Activated CD8-positive, alpha-beta memory T cell treated with anti-CD3 and anti-CD28 coated beads for 48 hours (primary cell): ENCODE measurements around the gene PCNT.

Experiments used
- DNase-seq, 3 experiments: peaks; one replicate each; pipeline ENCODE4 v3.0.0-alpha.2; 2020; ENCODE audit warnings: low read depth in 2 of 3, low spot score in 2 of 3

PCNT gene, protein sequence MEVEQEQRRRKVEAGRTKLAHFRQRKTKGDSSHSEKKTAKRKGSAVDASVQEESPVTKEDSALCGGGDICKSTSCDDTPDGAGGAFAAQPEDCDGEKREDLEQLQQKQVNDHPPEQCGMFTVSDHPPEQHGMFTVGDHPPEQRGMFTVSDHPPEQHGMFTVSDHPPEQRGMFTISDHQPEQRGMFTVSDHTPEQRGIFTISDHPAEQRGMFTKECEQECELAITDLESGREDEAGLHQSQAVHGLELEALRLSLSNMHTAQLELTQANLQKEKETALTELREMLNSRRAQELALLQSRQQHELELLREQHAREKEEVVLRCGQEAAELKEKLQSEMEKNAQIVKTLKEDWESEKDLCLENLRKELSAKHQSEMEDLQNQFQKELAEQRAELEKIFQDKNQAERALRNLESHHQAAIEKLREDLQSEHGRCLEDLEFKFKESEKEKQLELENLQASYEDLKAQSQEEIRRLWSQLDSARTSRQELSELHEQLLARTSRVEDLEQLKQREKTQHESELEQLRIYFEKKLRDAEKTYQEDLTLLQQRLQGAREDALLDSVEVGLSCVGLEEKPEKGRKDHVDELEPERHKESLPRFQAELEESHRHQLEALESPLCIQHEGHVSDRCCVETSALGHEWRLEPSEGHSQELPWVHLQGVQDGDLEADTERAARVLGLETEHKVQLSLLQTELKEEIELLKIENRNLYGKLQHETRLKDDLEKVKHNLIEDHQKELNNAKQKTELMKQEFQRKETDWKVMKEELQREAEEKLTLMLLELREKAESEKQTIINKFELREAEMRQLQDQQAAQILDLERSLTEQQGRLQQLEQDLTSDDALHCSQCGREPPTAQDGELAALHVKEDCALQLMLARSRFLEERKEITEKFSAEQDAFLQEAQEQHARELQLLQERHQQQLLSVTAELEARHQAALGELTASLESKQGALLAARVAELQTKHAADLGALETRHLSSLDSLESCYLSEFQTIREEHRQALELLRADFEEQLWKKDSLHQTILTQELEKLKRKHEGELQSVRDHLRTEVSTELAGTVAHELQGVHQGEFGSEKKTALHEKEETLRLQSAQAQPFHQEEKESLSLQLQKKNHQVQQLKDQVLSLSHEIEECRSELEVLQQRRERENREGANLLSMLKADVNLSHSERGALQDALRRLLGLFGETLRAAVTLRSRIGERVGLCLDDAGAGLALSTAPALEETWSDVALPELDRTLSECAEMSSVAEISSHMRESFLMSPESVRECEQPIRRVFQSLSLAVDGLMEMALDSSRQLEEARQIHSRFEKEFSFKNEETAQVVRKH (N-terminal part only)

DNA sequence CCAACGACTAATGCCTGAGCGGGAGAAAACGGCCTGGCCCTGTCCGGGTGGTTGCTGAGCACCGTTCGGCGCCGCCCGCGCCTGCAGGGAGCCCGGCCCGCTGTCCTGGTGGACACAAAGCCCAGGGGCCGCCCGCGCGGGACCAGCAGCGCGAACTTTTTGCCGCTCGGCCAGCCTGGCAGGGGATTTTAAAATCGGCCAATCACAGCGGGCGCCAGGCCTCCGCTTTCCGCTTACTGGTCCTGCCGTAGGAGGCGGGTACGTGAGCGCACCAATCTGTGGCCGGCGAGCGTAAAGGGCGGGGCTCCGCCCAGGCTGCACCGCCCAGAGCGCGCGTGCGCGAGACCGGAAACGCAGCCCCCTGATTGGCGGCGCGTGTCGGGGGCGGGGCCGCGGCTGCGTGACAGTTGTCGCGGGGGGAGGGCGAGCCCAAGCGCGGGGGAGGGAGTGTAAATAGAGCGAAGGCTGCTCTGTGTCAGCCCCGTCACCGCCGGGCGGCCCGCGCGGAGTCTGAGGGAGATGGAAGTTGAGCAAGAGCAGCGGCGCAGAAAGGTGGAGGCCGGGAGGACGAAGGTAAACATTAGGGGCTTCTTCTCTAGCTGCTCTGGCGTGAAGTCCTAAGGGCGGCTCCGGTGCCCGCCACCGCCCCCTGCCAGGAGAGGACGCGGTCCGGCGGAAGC lies at the start of gene PCNT, which contains the start of gene C21orf58:
Gene PCNT, plus strand, starts transcription at position 447 of the 680 bp plus-strand sequence. Its CDS starts 73 bp downstream, at position 520.
Gene C21orf58, minus strand, starts transcription at position 161 of the 680 bp plus-strand sequence. CDS start 1,132 bp downstream, outside the sequence.
- peak; percentile 82 to 98 (median 96) for DNase-seq

DNA sequence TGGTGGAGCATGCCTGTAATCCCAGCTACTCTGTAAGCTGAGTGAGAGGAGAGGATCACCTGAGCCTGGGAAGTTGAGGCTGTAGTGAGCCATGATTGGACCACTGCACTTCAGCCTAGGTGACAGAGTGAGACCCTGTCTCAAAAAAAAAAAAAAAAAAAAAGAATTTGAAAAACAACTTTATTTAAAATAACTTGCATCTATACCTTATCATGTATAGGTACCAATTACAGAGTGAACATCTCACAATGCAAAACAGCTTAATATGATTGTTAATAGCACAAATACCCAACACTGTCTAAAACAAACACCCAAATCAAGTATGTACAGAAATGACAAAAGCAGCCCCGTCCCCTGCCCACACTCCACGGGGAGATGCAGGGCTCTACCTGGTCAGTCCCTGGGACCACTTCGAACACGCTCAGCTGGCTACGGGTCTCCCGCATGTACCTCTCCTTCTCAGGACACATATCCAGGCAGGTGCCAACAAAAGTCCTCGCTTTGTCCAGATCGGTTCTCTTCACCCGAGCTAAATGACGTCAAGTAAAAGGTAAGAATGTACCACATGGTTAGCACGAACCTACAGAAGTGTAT lies 49.1 kb upstream of the PCNT start:
- DNase-seq: no peak

DNA sequence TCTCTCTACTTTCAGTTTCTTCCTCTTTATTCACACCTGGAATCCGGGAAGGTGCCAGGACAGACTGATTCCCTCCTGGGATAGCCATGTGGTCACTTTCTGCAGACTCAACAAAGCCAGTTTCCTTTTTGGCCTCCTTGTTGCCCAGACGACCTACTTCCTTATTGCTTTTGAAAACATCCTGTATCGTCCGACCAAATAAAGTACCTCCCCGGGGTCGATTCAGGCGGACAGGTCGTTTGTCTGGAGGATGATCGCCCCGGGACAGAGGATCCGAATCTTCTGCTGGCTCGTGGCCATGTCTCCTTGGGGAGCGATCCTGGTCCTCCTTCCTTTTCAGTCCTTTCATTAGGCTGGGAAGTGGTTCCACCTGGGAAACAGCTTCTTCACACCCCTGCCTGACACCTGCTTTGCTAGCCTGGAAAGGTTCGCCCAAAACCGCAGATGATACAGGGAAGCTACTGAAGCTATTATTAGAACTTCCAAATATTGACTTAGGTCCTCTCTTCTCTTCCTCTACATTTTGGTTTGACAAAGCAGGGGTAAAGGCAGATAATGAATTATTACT lies 39.8 kb upstream of the PCNT start:
- DNase-seq: no peak

DNA sequence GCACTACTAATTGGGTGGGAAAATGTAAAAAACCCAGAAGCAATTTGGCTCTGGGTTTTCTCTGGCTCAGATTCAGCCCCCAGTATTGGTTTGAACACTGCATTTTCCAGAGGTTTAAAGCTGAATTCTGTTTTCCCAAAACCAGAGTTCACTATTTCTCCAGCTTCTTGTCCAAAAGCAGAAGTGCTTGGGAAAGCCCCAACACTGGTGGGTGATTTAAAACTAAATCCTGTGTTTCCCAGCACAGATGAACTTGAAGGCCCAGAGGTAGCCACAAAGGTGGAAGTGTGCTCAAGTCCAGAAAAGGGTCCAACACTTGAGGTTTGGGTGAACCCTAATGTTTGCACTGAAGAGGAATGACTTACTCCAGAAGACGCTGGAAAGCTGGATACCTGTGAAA lies 39.2 kb upstream of the PCNT start:
- DNase-seq: no peak

DNA sequence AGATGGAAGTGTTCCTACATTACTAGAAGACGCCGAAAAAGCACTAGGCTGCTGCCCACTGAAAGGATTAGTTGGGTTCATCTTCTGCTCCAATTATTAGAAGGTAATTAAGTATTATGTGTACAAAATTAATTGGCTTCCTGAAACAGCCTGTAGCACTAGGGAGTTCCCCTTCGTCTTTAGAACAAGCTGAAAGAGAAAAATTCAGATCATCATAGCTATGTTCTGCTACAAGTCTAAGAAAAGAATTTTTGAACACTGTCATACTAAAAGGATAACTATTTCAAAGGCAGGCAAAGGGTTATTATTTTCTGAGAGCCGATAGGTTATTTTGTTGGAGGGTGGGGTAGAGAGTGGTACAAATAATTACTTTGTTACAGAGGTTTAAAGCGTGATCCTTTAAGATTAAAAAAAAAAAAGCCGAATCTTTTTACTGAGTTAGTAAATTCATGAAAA lies 38.7 kb upstream of the PCNT start, which contains the start of gene MCM3AP:
Gene MCM3AP, minus strand, starts transcription at position 406 of the 456 bp plus-strand sequence. Its CDS starts 325 bp downstream, at position 81.
- no peak for DNase-seq

DNA sequence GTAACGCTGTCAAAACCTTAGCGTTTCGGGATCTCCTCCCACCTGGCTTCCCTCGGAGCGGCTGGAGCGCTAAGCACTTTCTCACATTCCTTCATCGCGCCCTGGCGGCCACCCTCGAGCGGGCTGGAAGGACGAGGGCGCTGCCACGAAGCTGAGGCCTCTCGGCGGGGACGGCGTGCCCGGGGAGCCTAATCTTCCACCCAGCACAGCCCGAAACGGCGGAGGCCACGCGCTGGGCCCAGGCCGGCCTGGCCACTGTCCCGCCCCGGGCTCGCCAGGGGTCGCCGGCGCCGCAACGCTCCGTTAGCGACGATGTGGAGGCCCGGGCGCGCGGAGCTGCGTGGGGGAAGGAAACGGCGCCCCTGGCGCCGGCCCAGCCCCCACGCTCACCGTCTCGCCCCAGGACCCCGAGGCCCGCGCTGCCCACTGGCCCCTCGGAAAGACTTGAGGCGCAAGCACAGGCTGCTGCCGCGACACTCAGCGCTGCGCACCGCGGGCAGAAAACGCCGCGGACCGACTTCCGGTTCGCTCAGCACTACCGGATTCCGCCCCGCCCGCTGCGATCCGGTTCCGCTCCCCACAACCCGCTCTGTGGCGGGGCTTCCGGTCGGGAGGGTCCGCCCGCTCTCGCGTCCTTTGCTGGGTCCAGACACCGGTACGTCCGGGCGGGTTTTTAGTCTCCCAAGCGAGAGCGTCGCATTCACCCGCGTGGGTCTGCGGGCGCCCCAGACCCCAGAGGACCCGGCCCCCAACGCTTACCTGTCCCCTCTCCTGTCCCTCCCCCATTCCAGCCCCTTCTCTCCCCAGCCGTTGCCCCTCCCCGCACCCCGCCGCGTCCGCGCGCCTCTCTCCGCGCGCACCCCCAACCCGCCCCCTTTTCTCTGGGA lies 38.0 kb upstream of the PCNT start, which contains the start of gene YBEY:
Gene YBEY, plus strand, starts transcription at position 582 of the 887 bp plus-strand sequence. CDS start 572 bp downstream, outside the sequence.
- peak; percentile 63 to 84 (median 76) for DNase-seq

DNA sequence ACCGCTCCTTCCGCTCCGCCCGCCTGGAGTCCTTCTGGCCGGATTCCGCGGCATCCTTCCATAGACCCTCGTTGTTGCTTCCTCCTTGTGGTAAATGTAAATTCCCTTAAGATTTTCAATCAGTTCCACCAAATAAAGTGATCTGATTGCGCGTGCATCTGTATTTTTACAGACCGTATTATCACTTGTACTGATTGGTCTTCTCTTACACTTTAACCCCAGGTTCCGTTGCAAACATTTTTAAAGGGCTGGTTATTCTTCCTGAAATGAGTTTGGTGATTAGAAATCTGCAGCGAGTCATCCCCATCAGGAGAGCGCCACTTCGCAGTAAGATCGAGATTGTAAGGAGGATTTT lies 37.3 kb upstream of the PCNT start:
- no peak for DNase-seq

DNA sequence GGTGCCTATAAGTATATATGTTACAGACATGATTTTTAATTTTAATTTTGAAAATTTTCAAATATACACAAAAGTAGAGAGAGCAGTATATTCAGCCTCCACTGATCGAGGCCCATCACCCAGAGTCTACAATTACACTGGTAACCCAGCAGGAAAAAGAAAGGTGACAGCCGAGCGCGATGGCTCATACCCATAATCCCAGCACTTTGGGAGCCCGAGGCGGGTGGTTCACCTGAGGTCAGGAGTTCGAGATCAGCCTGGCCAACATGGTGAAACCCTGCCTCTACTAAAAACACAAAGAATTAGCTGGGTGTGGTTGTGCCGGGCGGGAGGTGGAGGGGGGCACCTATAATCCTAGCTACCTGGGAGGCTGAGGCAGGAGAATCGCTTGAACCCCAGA lies 36.4 kb upstream of the PCNT start:
- no peak for DNase-seq

DNA sequence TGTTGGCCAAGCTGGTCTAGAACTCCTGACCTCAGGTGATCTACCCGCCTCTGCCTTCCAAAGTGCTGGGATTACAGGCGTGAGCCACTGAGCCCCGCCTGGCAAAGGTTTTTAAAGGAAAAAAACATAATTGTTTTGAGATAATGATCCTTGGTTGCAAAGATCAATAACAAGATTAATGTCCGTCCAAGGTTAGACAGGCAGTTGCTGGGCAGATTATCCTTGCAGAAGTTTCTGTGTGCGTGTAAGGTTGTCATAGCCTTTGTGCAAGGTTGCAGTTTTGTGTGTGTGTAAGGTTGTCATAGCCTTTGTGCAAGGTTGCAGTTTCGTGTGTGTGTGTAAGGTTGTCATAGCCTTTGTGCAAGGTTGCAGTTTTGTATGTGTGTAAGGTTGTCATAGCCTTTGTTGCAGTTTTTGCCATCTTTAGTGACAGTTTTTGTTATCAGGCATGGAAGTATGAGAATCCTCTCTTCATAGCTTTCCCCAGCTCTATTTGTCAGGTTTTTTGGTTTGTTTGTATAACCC lies 34.2 kb upstream of the PCNT start:
- no peak for DNase-seq

DNA sequence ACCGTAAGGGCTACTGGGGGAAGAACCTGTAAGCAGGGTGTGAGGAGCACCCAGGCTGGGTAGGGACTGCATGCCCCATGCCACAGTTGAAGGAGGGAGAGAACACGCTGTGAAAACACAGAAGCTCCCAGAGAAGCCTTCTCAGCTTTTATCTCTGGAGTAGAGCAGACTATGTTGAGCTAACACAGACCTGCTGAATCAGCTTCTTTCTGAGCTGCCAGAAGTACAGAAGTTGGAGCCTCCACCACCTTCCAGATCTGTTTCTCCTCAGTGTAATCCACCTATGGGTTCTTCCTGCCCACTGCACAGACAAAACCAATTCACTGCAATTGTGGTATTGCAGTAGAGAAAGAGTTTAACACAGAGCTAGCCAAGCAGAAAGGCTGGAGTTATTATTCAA lies 32.4 kb upstream of the PCNT start:
- no peak for DNase-seq

DNA sequence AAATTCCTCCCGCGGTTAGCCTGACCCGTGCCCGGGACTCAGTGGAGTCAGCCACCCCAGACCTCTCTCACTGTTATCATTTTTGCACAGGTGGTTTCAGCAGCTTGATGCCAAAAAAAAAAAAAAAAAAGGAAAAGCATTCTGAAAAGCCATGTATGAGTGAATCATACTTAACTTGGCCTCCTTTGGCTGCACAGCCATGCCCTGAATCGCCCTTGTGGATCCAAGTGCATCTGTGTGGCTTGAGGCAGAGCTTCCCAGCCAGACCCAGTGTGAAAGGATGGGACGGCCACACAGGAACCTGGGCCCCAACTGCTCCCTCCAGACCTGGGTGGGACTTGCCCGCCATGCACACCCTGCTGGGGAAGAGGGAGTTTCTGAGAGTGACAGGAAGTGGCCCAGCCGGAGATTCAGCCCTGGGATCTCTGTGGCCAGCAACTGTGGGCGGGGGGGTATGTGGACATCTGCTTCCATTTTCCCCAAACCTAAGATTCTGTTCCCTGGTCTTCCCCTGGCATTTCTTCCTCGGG lies 29.2 kb upstream of the PCNT start:
- DNase-seq: no peak

DNA sequence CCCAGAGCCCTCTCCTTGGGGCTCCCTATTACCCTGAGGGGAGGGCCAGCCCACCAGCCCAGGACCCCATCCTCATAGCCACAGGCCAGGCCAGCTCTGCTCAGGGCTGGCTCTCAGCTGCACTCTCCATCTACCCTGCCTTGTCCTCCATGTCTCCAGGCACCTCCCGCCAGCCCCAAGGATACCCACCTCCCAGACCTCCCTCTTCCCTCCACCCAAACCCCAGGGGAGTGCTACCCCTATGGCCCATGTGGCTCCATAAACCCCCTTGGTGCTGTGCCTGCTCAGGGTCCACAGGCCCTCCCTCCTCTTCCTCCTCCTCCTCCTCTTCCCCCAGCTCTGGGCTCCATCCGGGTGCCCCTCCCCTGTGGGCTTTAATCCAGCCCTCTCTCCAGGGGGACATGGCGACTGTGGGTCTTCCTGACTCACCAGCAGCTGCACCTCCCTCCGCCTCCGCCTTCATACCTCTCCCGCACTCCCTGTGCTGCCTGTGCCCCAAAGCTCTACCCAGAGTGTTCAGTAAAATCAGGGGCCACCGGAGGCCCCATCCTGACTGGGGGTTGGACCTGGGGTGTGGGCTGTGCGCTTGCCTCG lies 28.7 kb upstream of the PCNT start:
- DNase-seq: no peak

DNA sequence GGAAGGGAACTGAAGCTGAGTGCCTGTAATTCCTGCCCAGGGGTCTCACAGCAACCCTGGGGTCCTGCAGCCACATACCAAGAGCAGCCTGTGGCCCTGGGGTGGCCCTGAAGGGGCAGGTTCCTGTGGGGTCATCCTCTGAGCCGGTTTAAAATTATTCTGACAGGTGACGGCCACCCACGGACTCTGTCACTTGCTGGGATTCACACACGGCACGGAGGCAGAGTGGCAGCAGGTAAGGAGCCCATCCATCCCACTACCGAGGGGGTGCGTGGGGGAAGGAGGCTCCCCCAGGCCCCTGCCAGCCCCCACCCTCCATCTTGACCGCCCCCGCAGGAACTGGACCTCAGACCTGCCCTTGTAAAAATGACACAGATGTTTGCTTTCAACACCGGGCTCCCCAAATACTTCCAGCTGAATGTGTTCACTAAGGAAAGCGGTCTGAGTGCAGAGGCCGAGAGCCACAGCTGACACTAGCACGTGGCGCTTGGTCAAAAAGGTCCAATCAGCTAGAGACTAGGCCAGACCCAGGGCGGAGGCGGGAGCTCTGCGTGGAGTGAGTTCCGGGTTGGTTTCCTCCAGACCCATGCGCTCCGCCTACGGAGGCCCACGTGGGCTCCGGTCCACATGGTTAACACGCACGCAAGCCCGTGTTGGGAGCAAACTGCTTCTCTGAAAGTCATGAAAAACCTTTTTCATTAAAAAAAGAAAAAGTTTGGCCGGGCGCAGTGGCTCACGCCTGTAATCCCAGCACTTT lies 27.8 kb upstream of the PCNT start:
- DNase-seq: peak in 2 of 3 experiments; percentile 23 to 27

DNA sequence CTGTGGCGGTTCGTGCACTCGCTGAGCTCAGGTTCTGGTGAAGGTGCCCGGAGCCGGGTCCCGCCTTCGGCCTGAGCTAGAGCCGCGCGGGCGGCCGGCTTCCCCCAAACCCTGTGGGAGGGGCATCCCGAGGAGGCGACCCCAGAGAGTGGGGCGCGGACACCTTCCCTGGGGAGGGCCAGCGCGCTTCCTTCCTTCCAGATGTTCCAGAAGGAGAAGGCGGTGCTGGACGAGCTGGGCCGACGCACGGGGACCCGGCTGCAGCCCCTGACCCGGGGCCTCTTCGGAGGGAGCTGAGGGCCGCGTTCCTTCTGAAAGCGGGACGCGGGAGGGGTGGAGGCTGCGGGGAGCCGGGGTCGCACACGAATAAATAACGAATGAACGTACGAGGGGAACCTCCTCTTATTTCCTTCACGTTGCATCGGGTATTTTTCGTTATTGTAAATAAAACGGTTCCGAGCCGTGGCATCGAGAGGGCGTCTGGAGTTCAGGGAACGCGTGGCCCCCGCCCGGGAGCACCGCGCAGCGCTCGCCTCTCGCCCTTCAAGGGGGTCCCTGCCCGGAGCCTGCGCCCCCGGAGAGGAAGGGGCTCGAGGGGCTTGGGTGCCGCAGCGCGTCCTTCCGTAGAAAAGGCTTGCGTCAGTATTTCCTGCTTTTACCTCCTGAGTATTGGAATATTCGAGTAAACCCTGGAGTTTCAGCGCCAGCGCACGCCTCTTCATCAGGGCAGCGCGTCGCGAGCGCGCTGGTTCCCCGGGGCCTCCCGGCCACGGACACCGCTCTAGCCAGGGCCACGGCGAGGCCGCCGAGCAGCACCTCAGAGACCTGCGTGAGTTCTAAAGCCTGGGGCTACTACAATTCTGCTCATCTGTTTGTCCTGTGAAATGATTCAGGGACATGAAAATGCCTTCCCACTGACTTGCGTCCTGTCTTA lies 26.4 kb upstream of the PCNT start:
- no peak for DNase-seq

DNA sequence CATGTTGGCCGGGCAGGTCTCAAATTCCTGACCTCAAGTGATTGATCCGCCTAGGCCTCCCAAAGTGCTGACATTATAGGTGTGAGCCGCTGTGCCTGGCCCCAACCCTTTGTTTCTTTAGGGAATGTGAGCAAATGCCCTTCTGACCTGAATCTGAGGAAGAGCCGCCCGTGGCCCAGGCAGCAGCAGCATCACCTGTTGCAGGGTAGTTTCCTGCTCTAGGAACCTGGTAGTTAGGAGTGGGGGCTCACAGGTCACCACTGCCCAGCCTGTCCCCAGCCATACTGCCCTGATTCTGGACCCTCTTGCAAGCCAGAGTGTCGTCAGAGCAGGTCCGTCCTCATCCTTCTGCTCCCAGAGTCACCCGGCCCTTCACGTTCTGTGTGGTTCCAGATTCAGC lies 24.8 kb upstream of the PCNT start:
- no peak for DNase-seq

DNA sequence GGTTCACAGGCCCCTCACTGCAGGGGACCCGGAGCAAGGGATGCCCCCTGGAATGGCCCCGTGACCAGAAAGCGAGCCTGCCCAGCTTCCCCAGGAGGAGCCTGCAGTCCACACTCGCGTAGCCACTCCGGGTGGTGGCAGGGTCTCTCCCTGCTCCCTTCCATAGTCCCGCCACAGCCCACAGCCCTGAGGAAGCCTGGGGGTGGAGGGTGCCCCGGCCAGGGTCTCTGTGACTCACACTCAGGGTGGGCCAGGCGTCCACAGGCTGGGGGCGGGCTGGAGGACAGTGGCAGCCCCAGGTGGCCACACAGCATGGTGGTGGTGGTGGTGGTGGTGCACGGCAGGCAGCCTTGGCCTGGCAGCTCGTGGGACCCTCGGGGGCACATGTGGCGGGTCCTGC lies 22.2 kb upstream of the PCNT start:
- DNase-seq: no peak
